ENCODE data around the gene PLAC8.
"Not testable (repeated sequence)": the region's sequence is repeated elsewhere in the genome, so short reads cannot be mapped to it uniquely, and the experiment has no call there.

PLAC8 gene

DNA sequence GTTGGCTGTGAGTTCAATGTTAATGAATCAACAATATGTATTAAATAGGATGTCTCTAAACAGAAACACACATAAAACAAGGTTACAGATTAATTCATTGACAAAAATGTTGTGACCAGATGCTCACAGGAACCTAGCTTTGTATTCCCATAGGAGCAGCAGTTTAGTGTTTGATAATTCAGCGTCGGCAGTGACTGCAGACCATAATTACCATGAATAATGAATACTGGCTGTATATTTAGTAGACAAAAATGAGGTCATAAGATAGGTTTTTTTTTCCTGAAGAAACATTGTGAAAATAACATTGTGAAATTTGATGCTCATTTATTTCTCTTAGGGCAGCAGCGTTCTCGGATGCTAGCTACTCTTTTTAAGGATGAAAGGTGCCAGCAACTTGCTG, 51.8 kb downstream of the PLAC8 start:
- DNase-seq = peak; percentile 92

DNA sequence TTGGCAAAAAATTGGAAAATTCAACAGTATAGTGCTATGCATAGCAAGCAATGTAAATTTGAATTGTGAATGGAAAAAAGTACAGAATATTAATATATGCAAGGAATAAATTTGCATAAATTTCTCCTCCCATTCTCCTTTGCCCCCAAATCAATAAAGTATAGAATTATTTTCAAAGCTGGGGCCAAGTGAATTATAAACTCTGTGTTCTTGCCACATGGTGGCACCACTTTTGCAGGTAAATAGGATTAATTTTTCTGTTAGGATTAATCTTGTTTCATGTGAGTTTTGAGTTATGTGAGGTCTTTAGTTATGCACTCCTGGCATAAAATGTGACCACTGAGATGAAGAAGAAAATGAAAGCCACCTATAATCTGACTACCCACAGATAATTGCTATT, 59.6 kb downstream of the PLAC8 start:
- DNase-seq = peak; percentile 17

DNA sequence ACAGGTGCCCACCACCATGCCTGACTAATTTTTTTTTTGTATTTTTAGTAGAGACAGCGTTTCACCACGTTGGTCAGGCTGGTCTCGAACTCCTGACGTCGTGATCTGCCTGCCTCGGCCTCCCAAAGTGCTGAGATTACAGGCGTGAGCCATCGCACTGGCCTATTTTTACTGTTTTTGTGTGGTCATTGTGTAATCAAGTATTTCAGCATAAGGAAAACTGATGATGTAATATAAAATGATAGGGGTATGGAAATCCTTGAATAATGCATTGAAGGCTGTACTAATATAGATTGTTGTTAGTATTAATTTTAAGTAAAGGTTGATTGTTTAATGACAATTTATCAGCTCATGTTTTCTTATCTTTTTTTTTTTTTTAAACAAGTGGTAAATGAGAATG, 65.7 kb downstream of the PLAC8 start:
- not testable (repeated sequence) for DNase-seq

DNA sequence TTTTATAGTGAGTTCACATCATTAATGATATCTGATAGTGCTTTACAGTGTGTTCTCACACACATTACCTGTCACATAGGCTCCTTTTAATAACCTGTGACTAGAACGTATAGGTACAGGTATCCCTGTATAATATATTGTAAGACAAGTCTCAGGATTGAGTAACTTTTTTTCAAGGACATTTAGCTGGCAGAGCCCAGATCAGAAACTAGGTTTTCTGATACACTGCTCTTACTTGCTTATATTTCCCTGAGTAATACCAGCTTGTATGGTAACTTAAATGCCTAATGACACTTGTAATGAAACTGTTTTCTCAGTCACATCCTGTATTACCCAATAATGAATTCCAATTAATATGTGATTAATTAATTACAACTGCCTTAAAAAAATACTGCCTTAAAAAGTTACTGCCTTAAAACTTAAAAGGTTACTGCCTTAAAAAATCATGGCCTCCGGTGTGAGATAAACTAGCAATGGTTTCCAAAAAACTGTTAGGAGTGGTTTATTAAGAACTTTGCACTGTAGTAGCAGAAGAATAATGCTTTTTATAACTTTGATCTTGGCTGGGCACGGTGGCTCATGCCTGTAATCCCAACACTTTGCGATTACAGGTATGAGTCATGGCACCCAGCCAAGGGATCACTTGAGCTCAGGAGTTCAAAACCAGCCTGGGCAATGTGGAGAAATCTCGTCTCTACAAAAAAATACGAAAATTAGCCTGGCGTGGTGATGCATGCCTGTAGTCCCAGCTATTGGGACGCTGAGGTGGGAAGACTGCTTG, 67.6 kb downstream of the PLAC8 start:
- DNase-seq = no peak

DNA sequence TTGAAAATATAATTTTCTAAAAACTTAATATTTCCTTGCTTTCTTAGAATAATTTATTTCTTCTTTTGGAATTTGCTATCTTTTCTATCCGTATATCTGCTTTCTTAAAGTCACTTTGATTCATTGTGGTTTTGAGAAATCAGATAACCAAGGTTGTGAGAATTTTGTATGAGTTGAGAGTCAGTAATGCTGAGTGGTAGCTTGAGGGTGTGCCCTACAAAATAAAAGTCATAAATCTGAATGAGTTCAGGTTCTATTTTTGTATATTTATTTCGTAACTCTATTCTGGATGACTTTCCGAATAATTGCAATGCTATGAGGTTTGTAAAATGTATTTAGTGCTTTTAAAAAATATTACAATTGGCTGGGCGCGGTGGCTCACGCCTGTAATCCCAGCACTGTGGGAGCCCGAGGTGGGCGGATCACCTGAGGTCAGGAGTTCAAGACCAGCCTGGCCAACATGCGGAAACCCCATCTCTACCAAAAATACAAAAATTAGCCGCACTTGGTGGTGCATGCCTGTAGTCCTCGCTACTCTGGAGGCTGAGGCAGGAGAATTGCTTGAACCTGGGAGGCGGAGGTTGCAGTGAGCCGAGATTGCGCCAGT, 70.6 kb downstream of the PLAC8 start:
- DNase-seq = no peak

DNA sequence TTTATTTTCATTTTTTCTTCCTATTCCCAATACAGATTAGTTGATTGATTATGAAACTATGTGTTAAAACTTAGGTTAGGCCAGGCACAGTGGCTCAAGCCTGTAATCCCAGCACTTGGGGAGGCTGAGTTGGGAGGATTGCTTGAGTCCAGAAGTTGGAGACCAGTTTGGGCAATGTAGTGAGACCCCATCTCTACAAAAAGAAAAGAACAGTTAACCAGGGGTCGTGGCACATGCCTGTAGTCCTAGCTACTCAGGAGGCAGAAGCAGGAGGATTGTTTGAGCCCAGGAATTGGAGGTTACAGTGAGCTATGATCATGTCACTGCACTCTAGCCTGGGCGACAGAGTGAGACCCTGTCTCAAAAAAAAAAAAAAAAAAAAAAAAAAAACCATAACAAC, 71.4 kb downstream of the PLAC8 start:
- DNase-seq = not testable (repeated sequence)

DNA sequence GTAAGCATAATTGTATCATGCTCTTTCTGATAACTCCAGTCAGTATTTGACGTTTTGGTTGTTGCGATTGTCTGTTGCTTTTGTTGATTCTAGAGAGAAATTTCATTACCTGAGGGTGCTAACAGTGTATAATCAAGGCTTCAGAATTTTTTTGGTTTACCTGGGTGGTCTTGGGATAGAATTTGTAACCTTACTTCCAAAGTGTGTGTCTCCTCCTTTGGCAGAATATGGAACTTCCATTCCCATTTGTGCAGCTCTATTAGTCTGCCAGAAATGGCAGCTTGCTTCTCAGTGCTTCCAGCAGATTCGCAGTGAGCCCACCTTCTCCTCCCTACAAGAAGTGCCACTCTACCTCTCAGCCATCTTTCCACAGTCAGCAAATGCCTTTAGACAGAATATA, 74.3 kb downstream of the PLAC8 start:
- no peak for DNase-seq
